Activated CD8-positive, alpha-beta memory T cell treated with anti-CD3 and anti-CD28 coated beads for 36 hours (primary cell): Measurements from ENCODE around the gene LDLRAD4. TPM values are rescaled to one million over a fixed set of nuclear protein-coding genes. Genes with fewer than 3 reads are reported as not detected.

Experiments used
- CTCF ChIA-PET: fragments of 350-600 bp; sonication (Branson Sonifier 250); formaldehyde crosslinking; loops from one replicate; lab custom pipeline; 2021; ENCODE audit warnings: antibody characterized with exemption; lab: Charles Lee
- POLR2A ChIA-PET: fragments of 350-600 bp; sonication (Branson Sonifier 250); formaldehyde crosslinking; loops from one replicate; lab custom pipeline; 2021; ENCODE audit warnings: antibody characterized with exemption; lab: Charles Lee
- total RNA-seq, 2 experiments: library from RNA; stranded (reverse); gene quantifications; one replicate each; pipeline ENCODE4 v1.2.3, GENCODE V29; 2021

LDLRAD4 gene
- total RNA-seq, 2 experiments from 2014 or later = 36.8 to 38.3 TPM

- POLR2A ChIA-PET = no interaction called here
These were observed 329.7 kb downstream of the LDLRAD4 start for GRCh38 chr18:13548106-13548819.

GRCh38 chr18:13548966-13549879 lies 330.7 kb downstream of the LDLRAD4 start:
- ChIA-PET CTCF (interaction anchor here (0.6 to 1.5 kb wide), 2 partner anchors 8 to 29 kb away, joined by 3 to 4 read pairs; no protein-coding TSS in a partner anchor), POLR2A (interaction anchor here (0.5 kb wide), 1 partner anchor 18 kb away, joined by 3 read pairs; no protein-coding TSS in a partner anchor)

More at GRCh38 chr18:13548106-13548819, 329.7 kb downstream of the LDLRAD4 start:
- CTCF ChIA-PET = interaction anchor here (1.5 kb wide), 1 partner anchor 9 kb away, joined by 4 read pairs; no protein-coding TSS in a partner anchor

GRCh38 chr18:13549880-13550232 lies 331.3 kb downstream of the LDLRAD4 start:
- ChIA-PET POLR2A (interaction anchor here (0.5 kb wide), 1 partner anchor 17 kb away, joined by 3 read pairs; no protein-coding TSS in a partner anchor), CTCF (interaction anchor here (1.5 kb wide), 1 partner anchor 8 kb away, joined by 4 read pairs; no protein-coding TSS in a partner anchor)

- CTCF ChIA-PET = no interaction called here
These were observed 332.1 kb downstream of the LDLRAD4 start for GRCh38 chr18:13550418-13551304.

GRCh38 chr18:13551305-13551603 lies 332.7 kb downstream of the LDLRAD4 start:
- POLR2A ChIA-PET = no interaction called here
- CTCF ChIA-PET = no interaction called here

More at GRCh38 chr18:13550418-13551304, 332.1 kb downstream of the LDLRAD4 start:
- POLR2A ChIA-PET = no interaction called here

- ChIA-PET POLR2A (no interaction called here), CTCF (no interaction called here)
These were observed 333.5 kb downstream of the LDLRAD4 start for GRCh38 chr18:13551841-13552733.

- ChIA-PET CTCF (no interaction called here), POLR2A (no interaction called here)
These were observed 334.9 kb downstream of the LDLRAD4 start for GRCh38 chr18:13553449-13553848.

GRCh38 chr18:13555192-13555591 lies 336.6 kb downstream of the LDLRAD4 start:
- ChIA-PET CTCF (interaction anchor here (0.9 to 2.9 kb wide), 4 partner anchors 53 to 339 kb away, joined by 3 to 18 read pairs (median 4); no protein-coding TSS in a partner anchor), POLR2A (no interaction called here)

- POLR2A ChIA-PET = no interaction called here
- CTCF ChIA-PET = interaction anchor here (0.9 to 2.9 kb wide), 4 partner anchors 52 to 340 kb away, joined by 3 to 18 read pairs (median 4); no protein-coding TSS in a partner anchor
These were observed 337.3 kb downstream of the LDLRAD4 start for GRCh38 chr18:13555865-13556264.

- CTCF ChIA-PET = interaction anchor here (1.3 to 2.9 kb wide), 5 partner anchors 51 to 76 kb away, joined by 4 to 19 read pairs (median 6); no protein-coding TSS in a partner anchor
- POLR2A ChIA-PET = no interaction called here
These were observed 337.9 kb downstream of the LDLRAD4 start for GRCh38 chr18:13556502-13556901.

- ChIA-PET POLR2A (interaction anchor here (1.3 kb wide), 1 partner anchor 9 kb away, joined by 3 read pairs; no protein-coding TSS in a partner anchor), CTCF (interaction anchor here (0.7 to 2.9 kb wide), 12 partner anchors 9 to 260 kb away, joined by 3 to 19 read pairs (median 5); no protein-coding TSS in a partner anchor)
These were observed 339.6 kb downstream of the LDLRAD4 start for GRCh38 chr18:13558124-13558523.

GRCh38 chr18:13558790-13559189 lies 340.2 kb downstream of the LDLRAD4 start:
- ChIA-PET CTCF (interaction anchor here (0.7 to 2.7 kb wide), 8 partner anchors 9 to 260 kb away, joined by 3 to 19 read pairs (median 6); no protein-coding TSS in a partner anchor), POLR2A (interaction anchor here (1.3 kb wide), 1 partner anchor 8 kb away, joined by 3 read pairs; no protein-coding TSS in a partner anchor)

- POLR2A ChIA-PET = no interaction called here
- CTCF ChIA-PET = interaction anchor here (1.4 kb wide), 1 partner anchor 69 kb away, joined by 8 read pairs; no protein-coding TSS in a partner anchor
These were observed 341.2 kb downstream of the LDLRAD4 start for GRCh38 chr18:13559754-13560153.

- ChIA-PET POLR2A (interaction anchor here (4.3 kb wide), 1 partner anchor 54 kb away, joined by 28 read pairs; no protein-coding TSS in a partner anchor), CTCF (interaction anchor here (1.3 to 4.0 kb wide), 2 partner anchors 52 to 70 kb away, joined by 3 to 26 read pairs; no protein-coding TSS in a partner anchor)
These were observed 341.7 kb downstream of the LDLRAD4 start for GRCh38 chr18:13560306-13560705.

- CTCF ChIA-PET = interaction anchor here (1.1 to 4.0 kb wide), 8 partner anchors 15 to 164 kb away, joined by 3 to 26 read pairs (median 5); partner anchors contain the start of genes FAM210A and RNMT
- POLR2A ChIA-PET = interaction anchor here (1.3 to 4.3 kb wide), 3 partner anchors 15 to 52 kb away, joined by 4 to 28 read pairs (median 7); no protein-coding TSS in a partner anchor
These were observed 344.0 kb downstream of the LDLRAD4 start for GRCh38 chr18:13562494-13563029.

GRCh38 chr18:13563390-13563805 lies 344.8 kb downstream of the LDLRAD4 start:
- ChIA-PET POLR2A (interaction anchor here (1.2 to 4.3 kb wide), 4 partner anchors 14 to 163 kb away, joined by 3 to 28 read pairs (median 6); partner anchors contain the start of genes FAM210A and RNMT), CTCF (interaction anchor here (1.1 to 4.0 kb wide), 6 partner anchors 14 to 163 kb away, joined by 3 to 26 read pairs (median 5); partner anchors contain the start of genes FAM210A and RNMT)
